AG04450 (cell line): ENCODE results near the gene PPP1R13B. TPM values are rescaled to one million over a fixed set of nuclear protein-coding genes. Genes with fewer than 3 reads are reported as not detected.

Experiments used
- CTCF ChIA-PET: fragments of 300-600, 350-600 bp; formaldehyde crosslinking; extraction: SDS; loops from one replicate; lab custom pipeline; 2022; ENCODE audit warnings: antibody characterized with exemption, inconsistent platforms; lab: Charles Lee
- POLR2A ChIA-PET: fragments of 350-600 bp; formaldehyde crosslinking; extraction: SDS; loops from one replicate; lab custom pipeline; 2021; ENCODE audit warnings: antibody characterized with exemption, inconsistent platforms; lab: Yijun Ruan, JAX
- DNase-seq: peaks from one replicate; pipeline ENCODE4 v3.0.0-alpha.2; 2011; ENCODE audit warnings: low read depth, low spot score
- H3K27ac ChIP-seq: one replicate; pipeline ENCODE4 v1.5.1; 2012; ENCODE audit warnings: low read depth, low read length, control low read depth
- H3K27me3 ChIP-seq: one replicate; pipeline ENCODE4 v1.6.0; 2012; ENCODE audit warnings: low read length; ENCODE audit not compliant: control insufficient read depth, insufficient read depth
- H3K4me3 ChIP-seq: 2 replicates; pipeline ENCODE4 v1.5.1; 2011; ENCODE audit warnings: mild to moderate bottlenecking, low read depth, low read length, control low read depth
- H3K9me3 ChIP-seq: 2 replicates; pipeline ENCODE4 v1.5.1; 2012; ENCODE audit warnings: low read length; ENCODE audit not compliant: control insufficient read depth, insufficient read depth
- polyA plus RNA-seq: library from polyadenylated mRNA; depleted of rRNA; stranded (reverse); fragments of >200 nt; gene quantifications from 2 replicates; pipeline ENCODE4 v1.2.3, GENCODE V29; 2011
- TF ChIP-seq, protein P1 (sequence below): IDR thresholded peaks from 2 replicates; pipeline ENCODE4 v1.5.1; 2011; ENCODE audit warnings: low read depth, low read length, control low read depth, inconsistent platforms

Gene PPP1R13B
- polyA plus RNA-seq, 1 experiment, result 0.62 TPM

DNA sequence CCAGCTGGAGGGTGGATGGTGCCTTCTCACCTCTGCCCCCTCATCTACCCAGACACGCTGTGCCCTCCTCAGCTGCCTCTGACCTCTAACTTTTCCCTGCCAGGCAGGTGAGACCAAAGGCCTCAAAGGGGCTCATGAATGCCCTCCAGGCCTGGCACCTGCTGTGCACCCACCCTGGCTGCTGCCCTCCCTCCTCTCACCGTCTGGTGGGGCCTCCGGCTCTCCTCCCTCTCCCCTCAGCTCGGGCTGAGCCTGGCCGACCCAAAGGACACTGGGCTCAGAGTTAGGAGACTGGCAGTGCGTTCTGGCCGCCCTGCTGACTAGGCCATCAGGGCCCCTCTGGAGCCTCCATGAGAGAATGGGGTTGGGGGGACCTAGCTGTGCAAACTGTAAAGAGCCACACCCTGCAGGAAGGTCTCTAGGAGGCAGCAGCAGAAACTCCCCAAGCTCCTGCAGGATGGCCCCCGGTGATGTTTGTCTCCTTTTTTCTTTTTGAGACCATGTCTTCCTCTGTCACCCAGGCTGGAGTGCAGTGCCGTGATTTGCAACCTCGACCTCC lies 40.3 kb upstream of the PPP1R13B start:
- DNase-seq, result no peak

DNA sequence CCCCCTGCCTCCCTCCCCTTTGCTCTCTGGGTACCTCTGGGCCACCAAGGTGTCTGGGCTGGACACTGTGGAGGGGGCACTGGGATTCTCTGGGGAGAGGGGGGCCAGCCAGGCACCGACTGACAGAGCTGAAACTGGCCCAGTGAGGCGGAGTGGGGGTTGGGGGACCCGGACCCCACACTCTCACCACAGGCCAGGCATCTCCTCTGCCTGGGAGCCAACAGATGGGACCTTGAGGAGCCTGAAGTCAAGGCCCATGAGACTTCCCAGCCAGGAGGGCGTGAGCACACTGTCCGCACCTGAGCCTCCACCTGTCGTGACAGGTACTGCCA lies 39.8 kb upstream of the PPP1R13B start:
- H3K27ac ChIP-seq, result no peak overlapping the region
- TF ChIP-seq, protein P1, sequence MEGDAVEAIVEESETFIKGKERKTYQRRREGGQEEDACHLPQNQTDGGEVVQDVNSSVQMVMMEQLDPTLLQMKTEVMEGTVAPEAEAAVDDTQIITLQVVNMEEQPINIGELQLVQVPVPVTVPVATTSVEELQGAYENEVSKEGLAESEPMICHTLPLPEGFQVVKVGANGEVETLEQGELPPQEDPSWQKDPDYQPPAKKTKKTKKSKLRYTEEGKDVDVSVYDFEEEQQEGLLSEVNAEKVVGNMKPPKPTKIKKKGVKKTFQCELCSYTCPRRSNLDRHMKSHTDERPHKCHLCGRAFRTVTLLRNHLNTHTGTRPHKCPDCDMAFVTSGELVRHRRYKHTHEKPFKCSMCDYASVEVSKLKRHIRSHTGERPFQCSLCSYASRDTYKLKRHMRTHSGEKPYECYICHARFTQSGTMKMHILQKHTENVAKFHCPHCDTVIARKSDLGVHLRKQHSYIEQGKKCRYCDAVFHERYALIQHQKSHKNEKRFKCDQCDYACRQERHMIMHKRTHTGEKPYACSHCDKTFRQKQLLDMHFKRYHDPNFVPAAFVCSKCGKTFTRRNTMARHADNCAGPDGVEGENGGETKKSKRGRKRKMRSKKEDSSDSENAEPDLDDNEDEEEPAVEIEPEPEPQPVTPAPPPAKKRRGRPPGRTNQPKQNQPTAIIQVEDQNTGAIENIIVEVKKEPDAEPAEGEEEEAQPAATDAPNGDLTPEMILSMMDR, result no peak
- ChIA-PET POLR2A (no interaction called here), CTCF (interaction anchor here (1.0 kb wide), 1 partner anchor 14 kb away, joined by 3 read pairs; no protein-coding TSS in a partner anchor)
- peaks cover 18% of the 10 kb centered on the region for H3K27me3 ChIP-seq
- H3K9me3 ChIP-seq, result no peaks in the 10 kb centered on the region; the same call in 1 of the 2 replicates
- no peak for DNase-seq
- no peak overlapping the region for H3K4me3 ChIP-seq

More for the DNA sequence above, 40.3 kb upstream of the PPP1R13B start:
- CTCF ChIA-PET, result interaction anchor here (1.0 kb wide), 1 partner anchor 13 kb away, joined by 3 read pairs; no protein-coding TSS in a partner anchor
- TF ChIP-seq, protein P1, result no peak
- POLR2A ChIA-PET, result no interaction called here
- Histone ChIP-seq H3K4me3 (no peak overlapping the region), H3K9me3 (no peaks in the 10 kb centered on the region; the same call in 1 of the 2 replicates), H3K27me3 (peaks cover 14% of the 10 kb centered on the region), H3K27ac (no peak overlapping the region)

DNA sequence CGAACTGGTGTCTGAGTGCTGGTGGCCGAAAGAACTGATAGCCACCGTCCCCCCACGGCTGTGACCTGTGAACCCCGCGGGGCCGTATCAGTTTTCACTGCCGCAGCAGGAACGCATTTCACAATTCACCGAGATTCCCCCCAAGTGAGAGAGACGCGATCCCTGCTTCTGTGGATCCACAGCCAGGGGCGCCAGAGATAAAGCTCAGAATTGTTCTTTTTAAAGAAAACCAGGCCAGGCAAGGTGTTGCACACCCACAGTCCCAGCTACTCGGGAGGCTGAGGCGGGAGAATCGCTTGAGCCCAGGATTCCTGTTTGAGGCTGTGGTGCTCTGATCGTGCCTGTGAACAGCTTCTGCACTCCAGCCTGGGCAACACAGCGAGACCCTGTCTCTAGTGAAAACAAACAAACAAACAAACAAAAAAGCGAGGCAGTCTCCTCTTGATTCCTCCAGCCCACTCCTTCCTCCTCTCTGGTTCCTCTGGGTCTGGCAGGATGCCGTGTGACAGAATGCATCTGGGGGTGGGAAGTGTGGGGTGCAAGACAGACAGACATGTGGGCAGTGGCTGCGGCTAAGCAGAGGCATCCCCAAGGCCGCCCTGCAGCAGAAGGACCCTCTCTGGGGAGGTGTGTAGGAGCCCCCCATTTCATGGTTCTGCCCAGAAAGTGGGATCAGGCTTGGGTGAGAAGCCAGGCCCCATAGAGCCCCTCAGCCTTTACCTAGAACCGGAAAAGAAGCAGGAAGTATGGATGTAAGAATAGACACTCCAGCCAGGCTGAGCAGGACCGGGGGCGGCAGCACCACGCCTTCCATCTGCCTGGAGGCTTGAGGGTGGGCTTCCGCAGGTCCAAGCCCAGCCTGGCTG lies 39.2 kb upstream of the PPP1R13B start:
- TF ChIP-seq, protein P1, result peak; percentile 56
- peaks cover 20% of the 10 kb centered on the region for H3K27me3 ChIP-seq
- no peak overlapping the region for H3K27ac ChIP-seq
- ChIA-PET POLR2A (no interaction called here), CTCF (interaction anchor here (0.6 to 1.5 kb wide), 8 partner anchors 9 to 38 kb away, joined by 3 to 6 read pairs (median 4); no protein-coding TSS in a partner anchor)
- H3K4me3 ChIP-seq, result no peak overlapping the region
- no peaks in the 10 kb centered on the region; the same call in 1 of the 2 replicates for H3K9me3 ChIP-seq
- no peak for DNase-seq

DNA sequence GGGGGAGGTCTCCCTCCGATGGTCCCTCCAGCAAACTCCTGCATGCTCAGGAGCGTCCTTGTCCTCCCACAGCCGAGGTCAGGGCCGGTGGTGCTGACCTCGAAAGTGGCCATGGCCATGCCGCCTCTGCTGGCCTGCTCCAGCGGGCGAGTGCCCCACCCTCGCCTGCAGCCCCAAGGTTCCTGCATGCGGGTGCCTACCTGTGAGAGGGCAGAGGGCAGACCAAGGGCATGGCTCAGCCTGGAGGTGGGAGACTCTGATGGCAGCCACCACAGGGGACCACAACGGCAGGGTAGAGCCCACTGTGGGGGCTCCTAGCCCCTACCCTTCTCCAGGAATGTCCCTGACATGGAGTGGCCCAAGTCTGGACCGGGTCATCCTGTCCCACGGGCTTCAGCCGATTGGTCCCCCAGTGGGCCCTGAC lies 38.1 kb upstream of the PPP1R13B start:
- no peak for DNase-seq
- Histone ChIP-seq H3K27me3 (peaks cover 28% of the 10 kb centered on the region), H3K9me3 (no peaks in the 10 kb centered on the region; the same call in 1 of the 2 replicates), H3K4me3 (no peak overlapping the region), H3K27ac (no peak overlapping the region)
- ChIA-PET CTCF (interaction anchor here (1.2 to 1.5 kb wide), 2 partner anchors 15 to 36 kb away, joined by 3 to 4 read pairs; no protein-coding TSS in a partner anchor), POLR2A (no interaction called here)
- TF ChIP-seq, protein P1, result no peak
